ENCODE results near the gene TBC1D12. TPM values are rescaled to one million over a fixed set of nuclear protein-coding genes. Genes with fewer than 3 reads are reported as not detected.

Gene TBC1D12
- total RNA-seq, 2 experiments from 2014 or later, result 1.9 to 3.9 TPM

DNA sequence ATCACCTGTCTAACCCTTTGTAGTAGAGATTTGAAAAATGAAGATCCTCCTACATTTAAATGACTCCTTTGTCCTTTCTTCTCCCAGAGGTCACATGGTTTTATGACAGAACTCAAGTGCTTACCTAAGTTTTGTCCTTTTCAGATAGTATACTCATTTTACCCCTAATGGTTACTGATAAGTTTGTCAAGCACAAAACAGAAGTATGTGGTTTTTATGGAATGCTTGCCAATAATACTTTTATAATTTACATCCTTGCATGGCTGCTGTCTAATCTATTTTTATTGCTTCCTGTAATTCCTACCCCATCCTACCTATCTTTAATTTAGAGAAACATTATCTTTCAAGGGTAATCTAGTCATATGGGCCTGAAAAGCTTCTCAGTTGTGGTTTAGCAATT, 180.8 kb downstream of the TBC1D12 start:
- Histone ChIP-seq H3K9me2 (ENCODE audit: insufficient read depth, low read length) (no peaks in the 10 kb centered on the region), H3K27ac (ENCODE audit: low read depth, low read length, poor library complexity, severe bottlenecking) (no peak overlapping the region), H2AFZ (ENCODE audit: low read length) (no peak overlapping the region), H3K36me3 (ENCODE audit: insufficient read depth, low read length) (peaks cover 91% of the 10 kb centered on the region), H3K4me2 (ENCODE audit: low read length) (no peak overlapping the region), H3K9me3 (ENCODE audit: low read length) (no peaks in the 10 kb centered on the region), H3K4me1 (ENCODE audit: insufficient read depth, low read length, poor library complexity, severe bottlenecking) (no peaks in the 10 kb centered on the region), H4K20me1 (ENCODE audit: insufficient read depth, low read length) (no peaks in the 10 kb centered on the region), H3K4me3 (ENCODE audit: low read depth, low read length, poor library complexity, severe bottlenecking) (no peak overlapping the region), H3K79me2 (ENCODE audit: insufficient read depth, low read depth, low read length) (no peaks in the 10 kb centered on the region)
- DNase-seq (ENCODE audit: low spot score), result no peak
- BruUV-seq (replicated peaks), result no TSS peak
- intact Hi-C loops (cut with micrococcal nuclease; ENCODE audit: unreplicated experiment), result no loop called here
- POLR2A ChIA-PET, result interaction anchor here (0.6 kb wide), 1 partner anchor 246 kb away, joined by 4 read pairs; no protein-coding TSS in a partner anchor
- TF ChIP-seq EZH2phosphoT487 (IDR thresholded peaks at IDR 0.05; ENCODE audit: borderline replicate concordance, low read depth, low read length), result no peak
- TF ChIP-seq, protein P1, sequence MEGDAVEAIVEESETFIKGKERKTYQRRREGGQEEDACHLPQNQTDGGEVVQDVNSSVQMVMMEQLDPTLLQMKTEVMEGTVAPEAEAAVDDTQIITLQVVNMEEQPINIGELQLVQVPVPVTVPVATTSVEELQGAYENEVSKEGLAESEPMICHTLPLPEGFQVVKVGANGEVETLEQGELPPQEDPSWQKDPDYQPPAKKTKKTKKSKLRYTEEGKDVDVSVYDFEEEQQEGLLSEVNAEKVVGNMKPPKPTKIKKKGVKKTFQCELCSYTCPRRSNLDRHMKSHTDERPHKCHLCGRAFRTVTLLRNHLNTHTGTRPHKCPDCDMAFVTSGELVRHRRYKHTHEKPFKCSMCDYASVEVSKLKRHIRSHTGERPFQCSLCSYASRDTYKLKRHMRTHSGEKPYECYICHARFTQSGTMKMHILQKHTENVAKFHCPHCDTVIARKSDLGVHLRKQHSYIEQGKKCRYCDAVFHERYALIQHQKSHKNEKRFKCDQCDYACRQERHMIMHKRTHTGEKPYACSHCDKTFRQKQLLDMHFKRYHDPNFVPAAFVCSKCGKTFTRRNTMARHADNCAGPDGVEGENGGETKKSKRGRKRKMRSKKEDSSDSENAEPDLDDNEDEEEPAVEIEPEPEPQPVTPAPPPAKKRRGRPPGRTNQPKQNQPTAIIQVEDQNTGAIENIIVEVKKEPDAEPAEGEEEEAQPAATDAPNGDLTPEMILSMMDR (conservative IDR thresholded peaks at IDR 0.05; ENCODE audit: low read length), result no peak
- CTCF ChIA-PET (ENCODE audit: unreplicated experiment), result no interaction called here

Other genes starting within 250 kb of the TBC1D12 start
- 31.6 and 38.5 TPM in 2 replicates for gene NOC3L, start 39.6 kb upstream of the TBC1D12 start, total RNA-seq (2014; rRNA removed; shearing (Covaris generic))
- gene NOC3L, start 39.6 kb upstream of the TBC1D12 start, total RNA-seq (2022), result 31.2 and 37.1 TPM in 2 replicates
- gene HELLS, start 143.2 kb downstream of the TBC1D12 start, total RNA-seq (2014; rRNA removed; shearing (Covaris generic)), result 204 and 233 TPM in 2 replicates
- gene HELLS, start 143.2 kb downstream of the TBC1D12 start, total RNA-seq (2022), result 174 and 190 TPM in 2 replicates

All from OCI-LY7 (cell line).